HG03103 (cell line): Measurements from ENCODE around the gene TDRKH.

Experiments used
- ATAC-seq: cut with Tn5 transposase; IDR thresholded peaks from one replicate; pipeline ENCODE4 v1.9.1; 2021; ENCODE audit warnings: low read depth; ENCODE audit not compliant: unreplicated experiment

The TDRKH gene

DNA sequence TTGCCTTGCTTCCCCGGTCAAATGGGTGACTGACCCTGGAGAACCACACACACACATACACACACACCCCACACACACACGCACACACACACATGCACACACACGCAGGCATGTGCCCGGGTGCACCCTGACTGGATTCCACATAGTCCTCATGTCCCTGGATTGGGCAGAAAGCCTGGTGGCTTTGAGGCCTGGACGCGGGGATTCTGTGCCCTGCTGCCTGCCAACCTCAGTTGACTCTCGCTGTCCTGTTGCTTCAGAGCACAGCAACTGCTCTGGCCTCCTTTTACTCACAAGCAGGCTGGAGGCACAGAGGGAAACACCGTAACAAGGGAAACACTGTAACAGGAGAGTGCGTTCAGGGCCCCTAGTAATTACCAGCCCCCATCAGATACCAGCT, 34.9 kb upstream of the TDRKH start:
- no peak for ATAC-seq

DNA sequence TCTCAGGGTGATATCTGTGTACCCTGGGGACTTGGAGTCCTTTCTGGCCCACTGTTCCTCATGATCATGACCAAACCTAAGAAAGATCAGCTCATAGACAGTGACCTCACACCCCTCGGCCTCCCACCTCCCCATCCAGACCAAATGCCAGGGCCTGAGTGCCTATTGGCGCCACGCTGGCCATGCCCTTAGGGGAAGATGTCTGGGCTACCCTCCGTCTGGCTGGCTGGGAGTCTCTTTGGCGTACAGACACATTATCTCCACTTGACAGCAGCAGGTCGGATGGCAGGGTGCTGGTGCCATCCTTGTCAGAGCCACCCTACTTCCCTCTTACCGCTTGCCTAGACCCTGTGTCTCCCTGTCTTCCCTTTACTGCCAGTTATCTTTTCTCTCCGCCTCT, 32.9 kb upstream of the TDRKH start:
- no peak for ATAC-seq

DNA sequence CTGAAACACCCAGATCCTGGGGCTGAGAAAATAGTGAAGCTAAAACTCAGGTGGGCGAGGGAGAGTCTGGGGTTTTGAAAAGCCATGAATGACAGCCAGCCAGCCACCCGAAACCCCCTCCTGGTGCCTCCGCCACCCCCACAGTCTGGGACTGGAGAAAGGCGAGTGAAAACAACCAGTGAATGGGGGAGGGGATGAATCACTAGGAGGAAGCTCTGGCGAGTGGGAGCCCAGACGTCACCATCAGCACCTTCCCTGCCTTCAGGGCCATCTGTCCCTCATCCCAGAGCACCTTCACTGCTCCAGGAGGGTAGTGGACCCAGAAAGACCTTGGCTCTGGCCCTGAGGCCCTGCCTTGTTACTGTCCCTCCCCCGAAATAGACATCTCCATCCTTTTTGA, 32.1 kb upstream of the TDRKH start:
- no peak for ATAC-seq

DNA sequence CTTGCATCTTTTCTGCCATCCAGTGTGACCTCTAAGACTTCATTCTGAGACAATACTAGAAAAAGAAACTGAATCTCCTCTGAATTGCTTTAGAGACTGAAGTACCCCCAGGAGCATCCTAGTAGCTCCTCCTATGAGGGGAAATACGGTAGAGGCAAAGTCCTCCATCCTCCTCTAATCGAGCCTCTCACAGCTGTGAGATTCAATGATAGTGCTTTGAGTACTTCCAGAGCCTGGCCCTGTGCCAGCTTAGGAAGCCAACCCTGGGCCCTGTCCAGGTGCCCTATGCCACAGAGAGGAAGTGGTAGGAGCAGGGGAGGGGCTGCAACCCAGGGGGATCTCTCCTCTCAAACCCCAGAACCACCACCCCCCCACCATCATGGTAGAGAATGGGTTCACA, 30.6 kb upstream of the TDRKH start:
- ATAC-seq: no peak

DNA sequence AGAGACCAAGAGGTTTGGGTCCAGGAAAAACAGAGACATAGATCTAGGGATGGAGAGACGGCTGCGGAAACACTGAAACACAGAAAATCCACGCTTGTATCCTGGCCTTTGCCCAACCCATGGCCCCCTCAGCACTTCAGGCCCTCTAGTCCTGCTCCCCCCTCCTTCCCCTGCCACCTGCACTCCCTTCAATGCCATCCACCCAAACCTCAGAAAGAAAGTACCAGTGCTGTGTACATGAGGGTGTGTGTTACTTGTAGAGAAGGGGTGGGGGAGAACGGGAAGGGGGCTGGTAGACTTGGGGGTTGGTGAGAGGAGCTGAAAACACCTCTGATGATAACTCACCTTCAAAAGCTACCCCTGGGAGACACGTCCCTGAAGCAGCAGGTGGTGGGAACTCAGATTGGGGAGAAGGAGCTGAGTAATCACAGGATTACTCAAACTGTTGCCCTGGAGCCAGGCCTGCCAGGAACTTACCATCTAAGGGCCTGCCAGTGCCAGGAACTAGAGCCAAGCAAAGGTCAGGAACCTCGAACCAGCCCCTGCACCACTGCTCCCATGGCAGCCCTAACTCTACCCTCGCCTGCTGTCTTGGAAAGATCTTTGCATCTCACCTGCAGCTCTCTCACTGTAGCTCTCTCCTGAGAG, 29.8 kb upstream of the TDRKH start:
- no peak for ATAC-seq

DNA sequence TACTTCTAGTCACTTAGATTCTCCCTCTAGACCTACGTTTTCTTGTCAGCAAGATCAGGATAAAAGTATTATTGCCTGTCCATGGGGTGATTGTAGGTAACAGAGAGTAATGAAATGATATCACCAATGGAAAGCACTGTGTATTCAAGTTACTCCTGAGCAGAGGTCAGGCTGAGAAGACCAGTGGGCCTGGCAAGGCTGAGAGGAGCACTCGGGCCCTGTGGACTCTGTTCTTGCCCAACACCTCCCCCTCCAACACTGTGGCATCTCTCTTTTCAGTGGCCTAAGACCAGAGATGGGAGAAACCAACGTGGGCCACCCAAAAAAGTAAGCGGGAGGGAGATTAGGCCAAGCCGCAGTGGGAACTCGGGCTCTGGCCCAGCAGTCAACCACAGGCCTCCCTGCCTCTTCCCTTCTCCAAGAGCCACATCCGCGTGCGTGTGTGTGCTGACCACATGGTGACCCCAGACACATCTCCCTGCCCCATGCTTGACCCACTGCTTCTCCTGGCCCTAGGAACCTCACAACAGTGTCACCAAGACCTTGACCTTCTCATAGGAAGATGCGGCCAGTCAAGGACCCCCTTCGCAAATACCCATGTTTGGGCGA, 29.0 kb upstream of the TDRKH start:
- ATAC-seq: no peak

DNA sequence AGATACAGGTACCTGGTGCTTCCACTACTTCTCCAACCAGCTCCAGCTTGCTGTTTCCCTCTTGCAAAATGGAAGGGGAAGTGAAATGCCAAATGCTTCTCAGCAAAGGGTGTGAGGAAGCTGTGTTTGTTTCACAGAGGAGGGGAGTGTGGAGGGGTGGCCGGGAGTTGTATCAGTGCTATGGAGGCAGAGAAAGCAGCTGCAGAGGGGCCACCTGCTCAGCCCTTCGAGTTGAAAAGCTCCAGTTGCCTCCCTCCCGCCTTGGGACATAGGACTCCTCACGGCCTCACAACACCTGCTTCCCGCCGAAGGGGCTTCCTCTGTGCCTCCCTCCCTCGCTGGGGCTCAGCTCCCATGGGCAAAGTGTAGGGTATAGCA, 27.0 kb upstream of the TDRKH start:
- no peak for ATAC-seq

DNA sequence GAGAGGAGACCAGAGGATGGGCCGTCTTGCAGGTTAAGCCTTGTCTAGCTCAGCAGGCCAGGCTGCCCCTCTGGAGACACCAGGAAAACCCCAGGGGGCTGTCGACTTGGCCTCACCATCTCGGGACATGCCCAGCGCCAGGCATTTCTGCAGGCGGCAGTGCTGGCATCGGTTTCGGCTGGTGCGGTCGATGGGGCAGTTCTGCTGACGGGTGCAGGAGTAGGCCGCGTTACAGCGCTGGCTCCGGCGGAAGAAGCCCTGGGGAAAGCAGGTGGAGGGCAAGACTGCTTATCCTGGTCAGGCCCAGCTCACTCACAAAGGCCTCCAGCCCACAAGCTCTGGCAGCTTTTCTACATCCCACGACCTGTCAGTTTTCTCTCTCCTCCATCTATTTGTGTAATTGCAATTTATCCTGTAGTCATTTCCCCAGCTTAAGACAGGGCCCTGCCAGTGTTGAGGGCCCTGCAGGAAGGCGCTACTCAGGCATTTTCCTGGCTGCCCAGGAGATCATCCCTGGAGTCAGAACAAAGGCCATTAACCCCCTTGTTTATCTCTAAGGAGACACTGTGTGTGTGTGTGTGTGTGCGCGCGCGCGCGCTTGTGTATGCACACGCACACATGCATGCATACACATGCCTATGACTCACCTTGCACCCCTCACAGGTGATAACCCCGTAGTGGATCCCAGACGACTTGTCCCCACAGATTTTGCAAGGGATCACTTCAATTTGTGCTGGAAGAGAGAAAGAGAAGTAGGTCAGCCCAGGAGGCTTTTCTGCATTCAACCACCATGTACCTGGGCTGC, 26.4 kb upstream of the TDRKH start:
- no peak for ATAC-seq

DNA sequence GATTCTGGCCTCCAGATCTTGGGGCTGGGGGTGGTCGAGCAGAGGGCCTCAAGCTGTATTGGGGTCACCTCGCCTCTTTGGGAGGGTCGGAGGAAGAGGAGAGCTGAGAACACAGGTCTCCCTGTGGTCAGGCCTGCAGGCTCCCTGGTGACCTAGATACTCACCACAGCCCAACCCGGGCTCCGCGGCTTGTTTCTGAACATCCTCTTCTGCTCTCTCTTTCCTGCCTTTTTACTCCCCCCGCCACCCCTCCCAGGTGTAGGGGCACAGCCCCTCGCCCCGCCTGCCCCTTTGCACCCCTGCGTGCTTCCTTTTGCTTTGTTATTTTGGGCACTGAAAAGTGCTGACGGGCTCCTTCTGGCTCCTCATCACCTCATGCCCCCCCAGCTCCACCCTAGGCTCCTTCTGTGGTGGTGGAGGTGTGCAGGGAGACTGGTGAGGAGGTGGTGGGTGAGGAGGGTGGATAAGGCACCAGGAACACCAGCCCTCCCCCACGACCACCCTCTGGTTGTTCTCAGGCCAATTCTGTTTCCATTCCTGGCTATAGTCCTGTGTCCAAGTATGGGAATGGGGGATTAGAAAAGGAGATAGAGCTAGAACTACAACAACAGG, 25.5 kb upstream of the TDRKH start:
- no peak for ATAC-seq

DNA sequence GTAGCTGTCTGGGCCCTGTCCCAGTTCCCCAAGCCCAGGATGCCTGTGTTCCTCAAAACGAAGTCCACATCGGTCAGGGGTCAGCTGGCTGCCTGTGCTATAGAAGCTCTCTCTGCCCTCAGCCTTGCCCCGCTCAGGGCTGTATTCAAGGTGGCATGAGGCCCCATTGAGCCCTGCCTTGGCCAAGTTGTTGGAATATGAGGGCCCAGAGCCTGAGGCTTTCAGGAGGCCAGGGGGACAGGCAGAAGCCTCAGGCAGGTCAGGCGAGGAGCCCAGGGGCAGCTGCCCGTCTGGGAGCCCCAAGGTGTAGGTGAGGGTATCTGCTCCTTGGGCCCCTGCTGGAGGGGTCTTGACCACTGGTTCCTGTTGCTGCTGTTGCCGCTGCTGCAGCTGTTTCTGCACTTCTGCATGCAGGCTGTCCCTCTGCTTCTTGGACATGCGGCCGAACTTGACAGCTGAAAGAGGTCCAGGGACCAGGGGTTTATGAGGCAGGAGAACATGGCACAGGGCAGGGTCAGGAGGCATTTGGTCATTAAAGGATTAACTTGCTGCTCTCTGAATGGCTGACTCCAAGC, 24.8 kb upstream of the TDRKH start:
- ATAC-seq: no peak

DNA sequence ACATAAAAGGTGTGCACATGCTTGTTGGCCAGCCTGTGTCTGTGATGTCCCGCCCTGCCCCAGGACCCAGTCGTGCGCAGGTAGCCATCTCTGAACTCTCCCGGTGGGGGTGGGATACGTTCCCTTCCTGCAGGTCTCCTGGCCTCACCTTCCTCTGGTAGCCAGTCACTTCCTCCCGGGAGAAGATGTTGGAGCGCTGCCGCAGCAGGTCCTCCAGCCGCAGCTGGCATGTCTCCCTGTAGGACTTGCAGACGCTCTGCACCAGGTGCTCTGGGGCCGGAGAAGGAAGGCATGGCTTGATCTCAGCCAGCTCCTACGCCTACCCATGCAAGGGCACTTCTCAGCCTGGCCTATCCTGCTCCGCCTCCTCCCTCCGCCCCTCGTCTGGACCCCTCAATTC, 24.1 kb upstream of the TDRKH start:
- ATAC-seq: no peak

DNA sequence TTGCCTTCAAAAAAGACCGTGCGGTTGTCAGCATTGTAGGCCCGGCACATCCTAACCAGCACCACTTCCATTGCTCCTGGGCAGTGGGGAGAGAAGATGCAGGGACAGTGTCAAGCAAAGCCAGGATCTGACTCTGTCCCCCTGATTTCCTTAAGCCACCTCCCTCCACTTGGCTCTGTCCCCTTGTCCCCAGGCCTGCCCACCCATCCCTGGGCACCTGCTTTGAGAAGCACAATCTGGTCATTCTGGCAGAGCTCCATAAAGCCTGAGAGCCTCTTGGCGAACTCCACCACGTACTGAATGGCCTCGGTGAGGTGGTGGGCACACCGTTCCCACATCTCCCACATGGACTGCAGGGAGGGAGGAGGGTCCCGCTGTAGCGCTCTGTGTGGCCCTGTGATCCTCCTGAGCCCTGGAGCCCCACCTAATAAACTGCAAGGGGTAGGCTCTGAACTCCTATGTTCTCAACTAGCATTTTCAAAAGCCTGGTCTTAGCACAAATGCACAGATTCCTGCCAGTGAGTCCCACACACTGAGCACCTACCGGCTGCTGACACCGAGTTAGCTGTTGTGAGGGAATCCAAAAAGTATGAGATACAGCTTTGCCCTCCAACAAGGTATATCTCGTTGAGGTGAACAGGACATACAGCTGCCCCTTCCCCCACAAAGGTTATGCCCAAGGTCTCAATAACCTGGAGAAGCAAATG, 23.1 kb upstream of the TDRKH start:
- no peak for ATAC-seq

DNA sequence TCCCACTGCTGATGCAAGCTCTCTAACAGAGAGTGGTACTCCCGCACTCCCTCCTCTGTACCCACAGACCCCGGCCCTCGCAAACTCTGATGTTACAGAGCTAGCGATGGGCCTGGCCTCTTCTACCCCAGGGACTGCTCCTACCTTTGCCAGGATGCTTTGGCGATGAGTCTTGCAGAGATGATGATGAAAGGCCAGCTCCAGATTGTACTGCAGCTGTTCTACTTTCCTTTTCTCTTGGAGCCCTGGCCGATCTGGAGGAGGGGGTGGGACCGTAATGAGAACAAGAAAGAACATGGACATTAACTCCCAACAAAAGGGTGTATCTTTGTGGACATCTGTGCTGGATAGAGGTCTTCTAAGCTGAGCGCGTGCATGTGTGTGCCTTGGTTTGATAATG, 20.9 kb upstream of the TDRKH start:
- ATAC-seq: no peak

DNA sequence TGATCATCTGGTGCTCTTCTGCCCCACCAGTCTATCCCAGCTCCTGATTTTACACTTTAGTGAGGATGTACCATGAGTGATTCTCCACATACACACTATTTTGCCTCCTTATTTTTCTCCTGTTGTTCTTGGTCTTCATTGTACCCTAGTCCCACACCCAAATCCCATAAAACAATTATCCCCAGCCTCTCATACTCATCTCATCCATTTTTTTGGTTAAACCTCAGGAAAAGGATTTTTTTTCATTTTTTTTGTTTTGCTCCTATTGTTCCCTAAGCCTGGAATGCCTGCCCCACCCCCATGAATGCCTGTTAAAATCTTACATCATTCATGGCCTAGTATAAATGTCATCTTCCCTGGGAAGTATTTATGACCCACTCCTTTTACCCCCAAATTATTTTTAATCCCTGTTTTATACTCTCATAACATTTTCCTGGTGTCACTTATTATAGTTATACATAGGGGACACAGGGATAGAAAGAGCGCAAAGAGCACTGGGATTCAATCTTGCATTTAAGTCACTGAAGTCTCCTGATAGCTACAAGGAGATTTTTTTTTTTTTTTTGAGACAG, 19.8 kb upstream of the TDRKH start:
- no peak for ATAC-seq

DNA sequence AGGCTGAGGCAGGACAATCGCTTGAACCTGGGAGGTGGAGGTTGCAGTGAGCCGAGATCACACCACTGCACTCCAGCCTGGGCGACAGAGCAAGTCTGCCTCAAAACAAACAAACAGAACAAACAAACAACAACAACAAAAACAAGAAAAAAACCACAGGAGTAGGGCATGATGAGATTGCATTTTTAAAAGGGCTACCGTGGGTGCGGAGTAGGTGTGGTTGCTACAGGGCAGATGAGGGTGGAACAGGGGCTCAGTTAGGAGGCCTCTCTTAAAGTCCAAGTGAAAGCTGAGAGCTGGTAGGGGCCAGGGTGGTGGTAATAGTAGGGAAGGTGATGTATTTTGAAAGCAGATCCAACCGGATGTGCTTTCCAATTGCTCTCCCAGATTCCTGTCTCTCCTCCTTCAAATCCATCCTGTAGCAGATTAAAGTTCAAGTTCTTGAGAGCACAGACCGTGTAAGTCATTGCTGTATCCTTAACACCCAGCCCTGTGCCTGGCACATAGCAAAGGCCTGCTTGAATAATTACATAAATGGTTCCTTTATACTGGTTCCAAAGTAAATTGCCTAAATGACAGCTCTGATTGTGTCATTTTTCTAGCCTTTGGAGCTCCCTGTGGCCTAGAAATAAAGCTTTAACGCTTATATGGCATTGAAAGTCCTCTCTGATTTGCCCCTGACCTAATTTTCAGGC, 19.1 kb upstream of the TDRKH start:
- no peak for ATAC-seq

DNA sequence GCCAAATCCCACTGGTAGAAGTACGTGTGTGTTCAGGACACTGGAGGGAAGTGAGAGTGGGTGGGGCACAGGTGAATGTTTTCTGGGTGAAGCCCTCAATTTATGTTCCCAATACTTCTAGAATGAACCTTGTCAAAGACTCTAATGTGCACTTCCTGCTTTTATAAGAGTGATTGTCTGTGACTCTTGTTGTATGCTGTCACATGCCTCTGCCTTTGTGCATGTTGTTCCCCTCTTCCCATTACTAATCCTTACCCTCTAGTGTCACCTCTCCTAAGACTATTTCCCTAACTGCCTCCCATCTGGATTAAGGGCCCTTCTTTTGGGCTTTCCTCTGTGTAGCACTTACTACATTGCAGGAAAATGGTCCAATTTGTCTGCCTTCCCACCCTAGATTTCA, 17.5 kb upstream of the TDRKH start:
- ATAC-seq: no peak

DNA sequence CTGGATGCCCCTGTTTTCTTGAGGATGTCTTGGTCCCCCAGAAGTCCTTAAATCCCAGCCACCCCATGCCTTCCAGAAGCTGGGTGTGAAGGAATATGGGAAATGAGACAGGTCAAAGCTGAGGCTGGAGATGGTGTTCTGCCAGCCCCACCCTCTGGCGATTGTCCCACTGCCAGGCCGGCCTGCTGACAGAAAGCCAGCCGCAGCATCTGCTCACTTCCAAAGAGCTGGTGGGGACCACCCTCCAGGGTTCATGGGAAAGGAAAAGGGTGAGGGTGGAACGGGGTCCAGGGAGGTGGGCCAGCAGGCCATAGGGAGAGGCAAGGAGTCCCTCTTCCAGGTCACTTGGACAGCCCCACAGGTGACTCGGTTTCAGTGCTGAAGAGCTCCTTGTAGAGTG, 16.8 kb upstream of the TDRKH start:
- ATAC-seq: no peak

DNA sequence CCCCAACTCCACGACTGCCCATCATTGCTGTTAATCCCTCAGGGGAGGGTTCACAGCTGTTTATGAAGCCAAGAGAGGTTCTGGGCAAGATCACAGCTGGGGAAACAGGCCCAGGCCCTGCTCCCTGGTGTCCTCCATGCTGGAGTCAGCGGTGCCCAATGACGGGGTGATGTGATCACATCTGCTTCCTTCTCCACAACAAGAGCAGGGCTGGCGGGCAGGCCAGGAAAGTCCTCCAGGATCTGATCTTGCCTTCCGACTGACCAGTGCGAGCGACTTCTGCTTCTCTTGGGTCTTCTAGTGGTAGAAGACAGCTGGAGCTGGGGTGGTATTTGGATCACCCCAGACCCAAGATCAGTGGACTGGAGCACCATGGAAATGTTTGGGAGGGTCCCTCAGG, 15.9 kb upstream of the TDRKH start:
- no peak for ATAC-seq

DNA sequence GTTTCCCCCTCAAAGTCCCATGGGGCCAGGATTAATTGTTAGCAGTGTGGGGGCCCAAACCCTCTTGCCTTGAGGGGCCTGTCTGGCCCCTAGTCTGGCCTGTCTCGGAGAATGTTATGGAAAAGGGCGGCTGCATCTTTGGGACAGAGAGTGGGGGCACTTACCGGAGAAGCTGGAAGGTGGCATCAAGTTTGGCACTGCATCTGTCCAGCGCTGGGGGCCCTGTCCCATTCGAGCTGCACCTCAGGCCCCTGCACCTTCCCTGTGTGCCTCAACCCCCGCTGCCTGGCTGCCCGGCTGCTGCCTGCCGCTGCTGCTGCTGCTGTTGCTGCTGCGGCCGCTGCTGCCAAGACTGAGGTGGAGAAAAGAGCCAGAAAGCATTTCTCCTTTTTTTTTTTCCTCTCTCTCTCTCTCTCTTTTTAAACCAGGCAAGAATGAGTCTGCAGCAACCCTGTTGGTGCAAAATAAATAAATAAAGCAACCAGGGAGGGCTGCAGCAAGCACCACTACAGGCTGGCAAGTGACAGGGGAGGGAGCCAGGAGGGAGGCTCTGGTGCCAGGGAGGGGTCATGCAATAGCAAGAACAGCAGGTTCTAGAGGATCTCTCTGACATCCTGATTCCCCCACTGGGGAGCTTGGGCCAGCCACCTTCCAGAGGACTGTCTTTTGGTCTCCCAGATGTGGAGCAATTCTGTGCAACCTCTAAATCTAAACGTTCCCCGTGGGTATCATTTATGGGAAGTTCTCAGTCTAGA, 14.9 kb upstream of the TDRKH start, which contains the start of gene LINGO4:
Gene LINGO4 (minus strand): TSS at position 354 of the 755 bp plus-strand sequence. CDS start 2,715 bp downstream, outside the sequence.
- ATAC-seq: no peak
